ENCODE results near the gene ELOVL4.

Gene ELOVL4

DNA sequence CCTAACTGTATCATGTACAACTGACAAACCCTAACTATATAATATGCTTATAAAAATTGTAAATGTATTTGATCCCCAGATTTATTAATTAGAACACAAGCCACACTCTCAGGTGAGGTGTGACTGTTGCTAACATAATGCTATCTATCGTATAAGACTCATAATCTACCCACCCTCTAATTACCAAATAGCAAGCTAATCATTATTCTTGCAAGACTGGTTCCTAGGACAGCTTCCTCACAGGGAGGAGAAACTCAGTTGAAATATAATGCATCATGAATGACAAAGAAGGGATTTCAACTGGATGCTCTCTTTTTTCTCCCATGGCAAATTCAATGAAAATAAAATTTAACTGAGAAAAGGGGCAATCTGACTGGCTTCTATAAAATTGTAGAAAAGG, 35.4 kb downstream of the ELOVL4 start:
- no peak for DNase-seq

DNA sequence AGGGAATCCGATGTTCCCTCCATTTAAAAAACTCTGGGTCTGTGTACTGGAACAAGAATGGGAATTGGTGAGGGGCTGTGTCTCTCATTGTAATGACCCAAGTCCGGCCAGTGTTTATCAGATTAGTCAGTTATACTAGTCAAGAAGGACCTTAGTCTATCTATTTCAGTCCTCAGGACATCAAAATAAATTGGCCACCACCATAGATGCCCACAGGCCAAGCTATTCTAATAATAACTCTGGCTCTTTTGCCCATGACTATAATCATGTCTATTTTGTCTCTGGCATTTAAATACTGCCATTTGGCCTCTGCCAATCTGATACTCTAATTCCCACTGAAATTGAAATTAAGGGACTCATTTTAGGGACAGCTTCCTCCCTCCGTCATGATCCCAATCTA, 37.8 kb downstream of the ELOVL4 start:
- no peak for DNase-seq

DNA sequence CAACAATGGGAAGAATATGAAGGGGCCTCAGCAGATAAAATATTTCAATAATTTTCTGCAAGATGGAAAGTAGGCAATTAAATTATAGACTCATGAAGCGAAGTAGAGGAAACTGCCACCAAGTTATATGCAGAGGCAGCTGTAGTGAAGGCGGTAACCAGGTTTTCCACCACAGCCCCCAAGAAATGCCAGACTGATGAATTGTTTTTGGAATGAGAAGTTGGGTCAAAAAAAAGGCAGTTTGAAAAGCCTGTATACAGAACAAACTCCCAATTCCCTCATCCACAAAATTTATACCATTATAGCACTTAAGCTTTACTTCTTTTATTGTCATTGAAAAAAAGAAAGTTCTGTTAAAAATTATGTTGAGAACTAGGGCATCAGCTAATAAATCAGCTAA, 45.3 kb downstream of the ELOVL4 start:
- no peak for DNase-seq

DNA sequence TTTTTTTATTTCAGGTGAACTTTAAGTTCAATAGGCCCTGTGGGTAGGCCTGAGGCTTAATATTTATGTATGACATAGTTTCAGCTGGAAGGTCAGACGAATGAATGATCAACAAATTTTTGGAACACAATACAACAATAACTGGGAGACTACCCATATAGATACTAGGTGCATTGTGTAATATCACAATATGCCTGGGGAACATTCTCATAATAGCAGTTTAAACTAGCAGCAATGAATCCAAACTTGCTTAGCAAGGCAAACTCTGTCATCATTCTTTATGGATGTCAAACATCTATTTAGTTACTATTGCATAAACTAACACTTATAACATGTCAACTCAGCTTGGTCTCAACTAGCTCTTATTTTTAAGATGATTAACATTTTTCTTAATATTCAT, 49.3 kb downstream of the ELOVL4 start:
- DNase-seq = no peak

DNA sequence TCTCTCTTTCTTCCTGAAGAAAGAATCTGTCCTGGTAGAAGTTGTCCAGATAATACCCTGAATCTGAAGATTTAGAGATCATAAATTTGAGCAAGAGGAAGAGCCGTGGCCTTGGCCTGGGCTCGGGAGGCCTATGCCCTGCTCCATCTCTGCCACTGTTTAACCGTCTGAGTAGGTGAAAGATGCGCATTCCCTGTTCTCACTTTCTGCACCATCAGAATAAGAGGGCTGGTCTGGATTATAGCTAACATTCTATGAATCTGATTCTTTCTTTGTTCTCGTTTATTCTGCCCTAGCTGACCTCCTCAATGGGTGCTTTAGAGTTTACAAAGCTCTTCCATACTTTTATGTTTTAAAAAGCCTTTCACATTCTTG, 51.3 kb downstream of the ELOVL4 start:
- DNase-seq = no peak

DNA sequence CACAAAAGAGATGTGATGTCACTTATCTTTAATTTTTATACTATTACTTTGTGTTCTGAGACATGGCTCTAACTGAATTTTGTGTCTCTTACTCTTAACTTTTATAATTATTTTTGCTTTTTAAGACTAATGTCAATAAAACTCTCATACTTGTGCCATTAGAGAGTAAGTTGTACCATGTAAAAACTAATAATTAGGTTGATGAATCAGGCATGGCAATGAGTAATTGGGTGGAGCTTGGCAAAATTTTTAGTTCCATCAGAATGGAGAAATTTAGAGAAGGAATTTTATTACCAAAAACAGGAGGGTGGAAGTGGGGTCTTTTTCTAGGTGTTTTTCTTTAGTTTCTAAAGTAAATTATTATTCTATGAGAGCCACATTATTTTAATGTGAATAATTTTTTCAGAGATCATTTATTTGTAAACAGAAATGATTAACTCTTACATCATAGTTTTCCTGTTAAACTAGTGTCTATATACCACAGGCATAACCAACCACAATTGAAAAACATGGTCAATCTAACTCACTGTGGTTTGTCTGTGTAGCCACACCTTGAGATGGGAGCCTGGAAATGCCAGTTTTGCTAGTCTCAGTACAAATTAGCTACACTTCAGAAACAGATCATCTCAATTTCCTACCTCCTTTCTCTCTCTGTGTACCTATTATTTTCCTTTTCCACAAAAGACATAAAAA, 51.8 kb downstream of the ELOVL4 start:
- no peak for DNase-seq

DNA sequence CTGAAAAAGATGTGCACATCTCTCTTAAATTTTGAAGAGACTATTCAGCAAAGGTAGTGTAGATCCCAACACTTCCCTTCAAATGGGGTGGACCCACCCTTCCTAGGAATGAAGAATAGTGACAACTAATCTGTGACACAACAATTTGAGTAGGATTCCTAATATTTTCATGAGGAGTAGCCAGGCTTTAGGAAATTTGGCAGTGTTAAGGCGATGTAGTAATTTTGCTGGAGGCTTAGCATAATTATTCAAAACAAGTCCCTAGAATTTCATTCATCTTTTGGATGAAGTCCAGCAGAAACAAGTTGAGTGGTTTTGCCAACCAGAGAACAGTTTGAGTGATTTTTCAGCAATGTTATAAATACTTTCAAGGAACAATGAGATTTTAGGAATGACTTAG, 52.4 kb downstream of the ELOVL4 start:
- no peak for DNase-seq

DNA sequence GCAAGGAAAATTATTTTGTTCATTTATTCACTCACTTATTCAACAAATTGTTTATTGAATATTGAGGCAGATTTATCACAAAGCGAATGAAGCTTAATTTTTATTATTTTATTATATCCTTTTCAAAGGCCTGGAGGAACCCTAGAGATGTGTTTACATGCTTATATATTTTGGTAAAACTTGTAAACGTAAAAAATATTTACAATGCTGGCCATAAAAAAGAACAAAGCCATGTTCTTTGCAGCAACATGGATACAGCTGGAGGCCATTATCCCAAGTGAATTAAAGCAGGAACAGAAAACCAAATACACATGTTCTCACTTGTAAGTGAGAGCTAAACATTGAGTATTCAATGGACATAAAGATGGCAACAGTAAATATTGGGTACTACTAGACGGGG, 58.8 kb downstream of the ELOVL4 start:
- DNase-seq = no peak

DNA sequence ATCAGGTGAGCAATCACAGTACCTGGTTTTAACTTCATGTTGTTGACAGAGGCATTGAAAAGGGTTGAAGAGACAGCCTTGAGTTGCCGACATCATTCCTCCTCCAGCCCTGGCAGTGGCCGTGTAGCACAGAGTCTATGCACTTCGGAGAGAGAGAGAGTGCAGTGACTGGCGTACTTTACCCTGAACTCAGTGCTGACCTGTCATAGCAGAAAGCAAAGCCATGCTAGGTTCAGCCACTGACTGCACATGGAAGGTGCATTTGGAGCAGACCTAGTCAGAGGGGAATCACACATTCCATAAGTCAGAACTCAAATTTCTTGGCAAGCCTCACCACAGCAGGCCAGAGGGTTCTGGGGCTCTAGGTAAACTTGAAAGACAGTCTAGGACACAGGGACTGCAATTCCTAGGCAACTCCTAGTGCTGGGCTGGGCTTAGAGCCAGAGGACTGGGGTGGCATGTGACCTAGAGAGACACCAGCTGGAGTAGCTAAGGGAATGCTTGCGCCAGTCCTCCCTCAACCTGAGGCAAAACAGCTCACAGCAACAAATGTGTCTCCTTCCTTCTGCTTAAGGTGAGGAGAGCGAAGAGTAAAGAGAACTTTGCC, 69.1 kb downstream of the ELOVL4 start:
- DNase-seq = no peak

DNA sequence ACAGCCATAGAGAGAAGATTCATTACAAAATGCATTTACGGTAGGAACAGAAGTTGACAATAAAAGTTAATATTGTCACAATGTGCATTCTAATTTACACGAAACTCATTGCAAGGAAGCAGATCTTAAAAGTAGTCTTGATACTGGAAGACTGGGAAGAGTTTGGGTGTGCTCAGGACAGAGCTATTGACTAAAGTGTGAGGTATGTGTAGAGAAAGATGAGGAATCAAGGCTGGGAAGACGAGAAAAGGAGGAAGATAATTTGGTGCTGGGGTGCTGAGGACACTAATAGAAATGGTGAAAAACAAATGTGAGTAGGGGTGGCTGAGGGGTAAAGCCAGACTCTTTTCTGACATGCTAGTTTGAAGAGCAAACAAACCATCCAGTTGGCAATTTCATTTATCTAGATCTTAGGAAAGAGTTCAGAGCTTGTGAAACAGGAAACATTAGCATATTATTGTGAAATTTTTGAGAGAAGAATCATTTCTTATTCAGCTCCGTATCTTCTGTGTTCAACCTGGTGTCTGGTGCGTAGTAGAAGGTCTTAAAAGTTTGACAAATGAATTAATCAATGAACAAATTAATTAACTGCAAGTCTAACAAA, 72.7 kb downstream of the ELOVL4 start:
- peak; percentile 56 to 74 for DNase-seq

DNA sequence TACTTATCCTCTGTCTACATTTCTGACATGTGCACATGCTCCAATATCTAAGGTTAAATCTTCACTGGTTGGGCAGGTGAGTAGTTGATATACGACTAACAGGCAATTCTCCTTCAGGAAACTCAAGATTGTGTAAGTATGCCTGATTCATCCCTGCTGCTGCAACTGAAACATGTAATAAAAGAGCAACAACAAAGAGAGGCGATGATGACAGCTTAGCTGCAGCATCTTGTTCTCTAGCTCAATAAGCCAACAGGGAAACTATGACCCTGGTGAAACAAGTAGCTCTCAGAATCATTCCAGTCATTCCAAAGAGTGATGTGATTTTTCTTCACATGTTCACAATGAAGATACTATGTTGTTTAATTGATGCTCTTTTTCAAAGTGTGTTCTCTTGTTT, 74.4 kb downstream of the ELOVL4 start:
- DNase-seq = peak; percentile 10 to 23

DNA sequence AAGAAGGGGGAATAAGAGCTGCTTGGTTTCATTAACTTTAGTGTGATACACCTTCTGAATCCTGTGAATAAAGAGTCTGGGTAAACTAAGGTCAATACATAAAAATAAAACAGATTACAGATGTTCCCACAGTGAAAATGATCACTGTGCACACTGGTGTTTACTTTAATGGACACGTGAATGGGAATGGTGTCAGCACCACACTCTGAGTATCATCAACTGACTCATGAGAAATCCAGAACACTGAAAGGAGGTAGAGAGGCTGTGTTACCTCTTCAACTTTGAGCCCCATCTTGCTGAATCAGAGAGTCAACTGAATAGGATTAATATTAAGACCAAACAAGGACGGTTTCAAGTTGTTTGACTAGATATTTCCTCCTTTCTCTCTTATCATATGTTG, 75.0 kb downstream of the ELOVL4 start:
- DNase-seq = no peak

DNA sequence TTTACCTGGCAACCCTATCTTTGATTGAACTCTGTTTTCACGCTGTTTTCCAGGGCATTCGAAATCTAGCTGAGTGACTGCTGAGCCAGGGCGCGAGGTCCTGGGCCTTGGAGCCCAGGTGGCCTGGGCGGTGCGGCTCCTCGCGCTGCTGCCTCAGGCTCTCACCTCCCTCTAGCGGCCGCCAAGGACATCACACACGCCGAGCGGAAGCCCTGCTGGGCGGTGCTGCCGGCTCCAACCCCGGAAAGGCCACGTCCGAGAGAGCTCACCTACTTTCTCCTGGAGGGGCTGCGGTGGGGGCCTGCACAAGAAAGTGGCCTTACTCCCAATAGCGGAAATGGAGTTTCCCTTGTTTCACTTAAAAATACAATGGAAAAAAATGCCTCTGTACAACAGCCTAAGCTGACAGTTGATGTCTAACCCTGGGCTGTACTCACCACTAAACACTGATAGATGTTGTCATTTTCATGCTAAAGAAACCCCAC, 77.7 kb downstream of the ELOVL4 start:
- peak; percentile 51 to 81 for DNase-seq

DNA sequence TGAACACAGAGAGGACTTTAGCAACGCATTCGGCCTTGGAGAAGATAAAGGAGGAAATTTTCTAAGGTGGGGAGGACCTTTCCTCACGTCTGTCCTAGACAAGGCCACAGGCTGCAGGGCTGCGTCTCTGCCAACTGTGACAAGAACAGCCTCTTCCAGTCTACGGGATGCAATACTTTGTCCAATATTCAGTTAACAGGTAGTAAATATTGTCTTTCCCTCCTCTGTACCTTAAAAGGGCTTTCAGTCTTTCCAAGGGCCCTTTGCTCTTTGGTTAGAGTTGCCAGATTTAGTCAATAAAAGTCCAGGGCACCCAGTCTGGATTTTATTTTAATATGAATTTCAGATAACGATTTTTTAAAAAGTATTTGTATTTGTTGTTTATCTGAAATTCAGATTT, 78.2 kb downstream of the ELOVL4 start:
- no peak for DNase-seq

DNA sequence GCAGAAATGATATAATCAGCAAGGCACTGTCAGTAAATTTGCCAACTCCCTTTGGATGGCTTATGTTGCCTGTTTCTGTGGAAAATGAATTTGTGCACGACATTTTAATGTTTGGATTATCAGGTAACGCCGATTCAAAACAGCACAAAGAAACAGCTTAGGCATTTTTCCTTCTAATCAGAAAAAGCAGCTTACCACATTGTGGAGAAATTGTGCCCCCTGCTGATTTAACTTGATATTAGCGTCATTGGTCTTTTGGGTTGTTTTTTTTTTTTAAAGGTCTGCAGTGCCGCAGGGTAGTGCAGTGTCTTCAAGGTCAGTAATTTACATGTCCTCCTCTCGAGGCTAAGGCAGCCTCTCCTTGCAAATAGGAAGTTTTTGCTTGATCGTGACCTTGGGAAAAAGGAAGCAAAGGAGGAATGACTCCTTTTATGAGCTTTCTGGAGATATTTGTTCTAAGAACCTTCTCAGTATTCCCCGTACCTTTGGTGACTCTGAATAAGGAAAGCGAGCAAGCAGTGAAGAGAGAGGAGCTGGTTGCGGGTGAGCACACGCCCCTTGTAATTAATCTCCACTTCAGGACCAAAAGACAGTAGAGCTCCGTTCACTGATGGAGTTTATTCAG, 79.1 kb downstream of the ELOVL4 start:
- DNase-seq = peak; percentile 47 to 90

Measured in inflammatory macrophage treated with lipopolysaccharide for 1 hour (primary cell).